ENCODE measurements around the gene SMC1B.

DNA sequence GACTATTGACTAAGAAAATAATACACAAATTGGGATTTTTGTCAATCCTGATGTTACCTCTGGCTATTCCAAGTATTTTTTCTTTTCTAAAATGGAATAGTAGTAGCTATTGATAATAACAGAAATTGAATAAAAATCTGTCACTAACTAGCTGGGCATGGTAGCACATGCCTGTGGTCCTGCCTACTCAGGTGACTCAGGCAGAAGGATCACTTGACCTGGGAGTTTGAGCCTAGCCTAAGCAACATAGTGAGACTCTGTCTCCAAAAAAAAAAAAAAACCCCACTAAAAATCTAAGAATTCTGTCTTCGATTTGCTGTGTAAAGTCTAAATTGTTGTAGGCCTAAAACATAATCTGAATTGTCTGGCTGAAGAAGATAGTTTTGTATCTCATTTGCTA is 61.4 kb downstream of the SMC1B start:
- TF ChIP-seq CTCF (IDR thresholded peaks at IDR 0.05) (no peak), POLR2AphosphoS5 (IDR thresholded peaks at IDR 0.05) (no peak), POLR2A (IDR thresholded peaks at IDR 0.05) (no peak)

All from suprapubic skin (tissue), 4 donors.